HepG2 (cell line): Measurements from ENCODE around the gene CKS1B. TPM values are rescaled to one million over a fixed set of nuclear protein-coding genes. Genes with fewer than 3 reads are reported as not detected.

Experiments
- BCL3 ChIP-seq: sonication (generic); formaldehyde crosslinking; IDR thresholded peaks from 2 replicates; pipeline ENCODE4 v1.5.1; 2020; ENCODE audit warnings: mild to moderate bottlenecking, missing genetic modification reagents, moderate library complexity
- BCL6 ChIP-seq: IDR thresholded peaks from 2 replicates; pipeline ENCODE4 v1.6.1; 2016; ENCODE audit warnings: missing genetic modification reagents, missing compliant biosample characterization
- CAMTA2 ChIP-seq: sonication (generic); formaldehyde crosslinking; IDR thresholded peaks from 2 replicates; pipeline ENCODE4 v1.4.0; 2020; ENCODE audit warnings: mild to moderate bottlenecking, missing genetic modification reagents, borderline replicate concordance
- GLI4 ChIP-seq: sonication (generic); formaldehyde crosslinking; IDR thresholded peaks from 2 replicates; pipeline ENCODE4 v1.5.1; 2020; ENCODE audit warnings: missing genetic modification reagents, mild to moderate bottlenecking, moderate library complexity, borderline replicate concordance
- HINFP ChIP-seq: sonication (generic); formaldehyde crosslinking; IDR thresholded peaks from 2 replicates; pipeline ENCODE4 v1.4.0; 2020; ENCODE audit warnings: low read depth, mild to moderate bottlenecking, missing genetic modification reagents
- HNRNPL ChIP-seq: fragments of 200-400 bp; formaldehyde crosslinking; IDR thresholded peaks from 2 replicates; pipeline ENCODE4 v1.6.1; 2017; ENCODE audit warnings: mild to moderate bottlenecking, low read depth, low read length
- IRF2 ChIP-seq: IDR thresholded peaks from 2 replicates; pipeline ENCODE4 v1.6.1; 2018; ENCODE audit warnings: missing genetic modification reagents, missing compliant biosample characterization
- IRF9 ChIP-seq: sonication (generic); formaldehyde crosslinking; IDR thresholded peaks from 2 replicates; pipeline ENCODE4 v1.8.0; 2022; ENCODE audit warnings: missing genetic modification reagents, mild to moderate bottlenecking, borderline replicate concordance
- KLF15 ChIP-seq: sonication (generic); formaldehyde crosslinking; IDR thresholded peaks from 2 replicates; pipeline ENCODE4 v1.8.1; 2023; ENCODE audit warnings: borderline replicate concordance, mild to moderate bottlenecking, inconsistent platforms, missing genetic modification reagents, mixed read lengths
- KLF9 ChIP-seq: IDR thresholded peaks from 2 replicates; pipeline ENCODE4 v1.6.1; 2016; ENCODE audit warnings: low read depth
- MIXL1 ChIP-seq: IDR thresholded peaks from 2 replicates; pipeline ENCODE4 v1.6.1; 2016
- NCOA1 ChIP-seq: sonication (generic); formaldehyde crosslinking; IDR thresholded peaks from 2 replicates; pipeline ENCODE4 v1.9.0; 2021; ENCODE audit warnings: missing genetic modification reagents
- NFATC3 ChIP-seq: sonication (generic); formaldehyde crosslinking; IDR thresholded peaks from 2 replicates; pipeline ENCODE4 v1.5.1; 2020; ENCODE audit warnings: mild to moderate bottlenecking, missing genetic modification reagents
- NR2F2 ChIP-seq: IDR thresholded peaks from 2 replicates; pipeline ENCODE4 v1.6.1; 2012; ENCODE audit warnings: low read depth, inconsistent platforms, borderline replicate concordance
- POLR2G ChIP-seq: fragments of 200-400 bp; formaldehyde crosslinking; IDR thresholded peaks from 2 replicates; pipeline ENCODE4 v1.6.1; 2018; ENCODE audit warnings: mild to moderate bottlenecking, low read depth, low read length, moderate library complexity
- THYN1 ChIP-seq: sonication (generic); formaldehyde crosslinking; IDR thresholded peaks from 2 replicates; pipeline ENCODE4 v1.8.1; 2023; ENCODE audit warnings: low read depth, mild to moderate bottlenecking, moderate library complexity, missing genetic modification reagents, borderline replicate concordance
- ZC3H13 ChIP-seq: sonication (generic); formaldehyde crosslinking; IDR thresholded peaks from 2 replicates; pipeline ENCODE4 v1.8.1; 2023; ENCODE audit warnings: mild to moderate bottlenecking, missing genetic modification reagents, moderate library complexity
- ZC3H4 ChIP-seq: sonication (generic); formaldehyde crosslinking; IDR thresholded peaks from 2 replicates; pipeline ENCODE4 v1.4.0; 2020; ENCODE audit warnings: missing genetic modification reagents, borderline replicate concordance
- ZEB1 ChIP-seq: IDR thresholded peaks from 2 replicates; pipeline ENCODE4 v1.6.1; 2012; ENCODE audit warnings: mild to moderate bottlenecking, low read depth, inconsistent platforms; ENCODE audit not compliant: insufficient replicate concordance
- ZFP90 ChIP-seq: sonication (generic); formaldehyde crosslinking; IDR thresholded peaks from 2 replicates; pipeline ENCODE4 v1.8.0; 2022; ENCODE audit warnings: missing genetic modification reagents, mild to moderate bottlenecking, inconsistent platforms, borderline replicate concordance
- ZMYM2 ChIP-seq: sonication (generic); formaldehyde crosslinking; IDR thresholded peaks from 2 replicates; pipeline ENCODE4 v1.8.0; 2022; ENCODE audit warnings: mild to moderate bottlenecking, missing genetic modification reagents
- ZNF205 ChIP-seq: IDR thresholded peaks from 2 replicates; pipeline ENCODE4 v1.6.1; 2018; ENCODE audit warnings: missing biosample characterization, missing genetic modification reagents
- ZNF567 ChIP-seq: sonication (generic); formaldehyde crosslinking; IDR thresholded peaks from 2 replicates; pipeline ENCODE4 v1.8.1; 2023; ENCODE audit warnings: mild to moderate bottlenecking, missing genetic modification reagents, borderline replicate concordance
- ZNF570 ChIP-seq: sonication (generic); formaldehyde crosslinking; IDR thresholded peaks from 2 replicates; pipeline ENCODE4 v1.4.0; 2020; ENCODE audit warnings: mild to moderate bottlenecking, missing genetic modification reagents, borderline replicate concordance
- ZNF644 ChIP-seq: IDR thresholded peaks from 2 replicates; pipeline ENCODE4 v1.6.1; 2016; ENCODE audit warnings: low read depth
- ZNF737 ChIP-seq: sonication (generic); formaldehyde crosslinking; IDR thresholded peaks from 2 replicates; pipeline ENCODE4 v1.5.0; 2020; ENCODE audit warnings: missing genetic modification reagents, mild to moderate bottlenecking, borderline replicate concordance
- polyA plus RNA-seq, 8 experiments: library from polyadenylated mRNA; depleted of rRNA in 3 of 8; stranded (reverse) in 7 of 8; unstranded in 1 of 8; fragments of >200 nt; fragmentation: Illumina TruSeq in 4 of 8; extraction: Trizol in 4 of 8; gene quantifications; 2 replicates each; pipeline versions ENCODE4 v1.2.1 to v1.2.3, GENCODE V29; 2011 to 2016; ENCODE audit warnings: low read depth in 4 of 8, missing spikeins in 1 of 8, mixed read lengths in 1 of 8; ENCODE audit not compliant: insufficient read depth in 1 of 8
- total RNA-seq, 5 experiments: library from RNA; depleted of rRNA; stranded (reverse); fragments of >200 nt; fragmentation: Illumina TruSeq; extraction: Trizol; gene quantifications; 2 replicates each; pipeline ENCODE4 v1.2.3, GENCODE V29; 2016; ENCODE audit warnings: low read depth in 1 of 5
- TF ChIP-seq, protein P1 (sequence below): sonication (generic); formaldehyde crosslinking; IDR thresholded peaks from 2 replicates; pipeline ENCODE4 v1.4.0; 2020; ENCODE audit warnings: missing genetic modification reagents, low read depth, mild to moderate bottlenecking, borderline replicate concordance

CKS1B gene
- total and polyA plus RNA-seq, 2 of the 13 experiments (the other 11 are each of a cell fraction or from before 2014, with no cell fraction given), result 217 to 222 TPM

- TF ChIP-seq ZNF570 (CRISPR knock-in tag) (no peak), ZNF205 (CRISPR knock-in tag) (no peak), NR2F2 (0 out of 2 replicates have a peak, but pooled peaks have one; percentile 60), BCL6 (CRISPR knock-in tag) (peak; percentile 12; the same call in 1 of the 2 replicates), KLF15 (CRISPR knock-in tag) (no peak), HNRNPL (no peak), ZNF567 (CRISPR knock-in tag) (no peak), IRF2 (peak; percentile 72), IRF9 (peak; percentile 69), NFATC3 (CRISPR knock-in tag) (no peak), HINFP (no peak; the same call in 1 of the 2 replicates), ZMYM2 (peak; percentile 45; the same call in 1 of the 2 replicates), MIXL1 (CRISPR knock-in tag) (peak; percentile 36; the same call in 1 of the 2 replicates), BCL3 (CRISPR knock-in tag) (peak; percentile 59; the same call in 1 of the 2 replicates), ZC3H13 (CRISPR knock-in tag) (no peak), NCOA1 (peak; percentile 95), THYN1 (CRISPR knock-in tag) (no peak), ZEB1 (no peak), CAMTA2 (CRISPR knock-in tag) (no peak), GLI4 (CRISPR knock-in tag) (no peak), ZC3H4 (no peak), ZNF737 (CRISPR knock-in tag) (no peak), POLR2G (no peak), ZNF644 (CRISPR knock-in tag) (peak; percentile 86), KLF9 (CRISPR knock-in tag) (no peak), ZFP90 (no peak)
- TF ChIP-seq, protein P1, sequence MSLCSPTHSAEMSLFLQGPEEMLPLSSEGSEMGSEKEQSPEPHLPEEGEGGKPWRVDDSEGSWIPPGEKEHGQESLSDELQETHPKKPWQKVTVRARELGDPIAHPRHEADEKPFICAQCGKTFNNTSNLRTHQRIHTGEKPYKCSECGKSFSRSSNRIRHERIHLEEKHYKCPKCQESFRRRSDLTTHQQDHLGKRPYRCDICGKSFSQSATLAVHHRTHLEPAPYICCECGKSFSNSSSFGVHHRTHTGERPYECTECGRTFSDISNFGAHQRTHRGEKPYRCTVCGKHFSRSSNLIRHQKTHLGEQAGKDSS (CRISPR knock-in tag), result no peak; the same call in 1 of the 2 replicates
Measured at GRCh38 chr1:154944401-154945159, 29.9 kb upstream of the CKS1B start (continued).
